Measurements from ENCODE around the gene P2RY10. TPM values are rescaled to one million over a fixed set of nuclear protein-coding genes. Genes with fewer than 3 reads are reported as not detected.

Gene P2RY10
- total and polyA plus RNA-seq, 2 donors (not counting 1 experiment from before 2014, with no cell fraction given) = not detected

DNA sequence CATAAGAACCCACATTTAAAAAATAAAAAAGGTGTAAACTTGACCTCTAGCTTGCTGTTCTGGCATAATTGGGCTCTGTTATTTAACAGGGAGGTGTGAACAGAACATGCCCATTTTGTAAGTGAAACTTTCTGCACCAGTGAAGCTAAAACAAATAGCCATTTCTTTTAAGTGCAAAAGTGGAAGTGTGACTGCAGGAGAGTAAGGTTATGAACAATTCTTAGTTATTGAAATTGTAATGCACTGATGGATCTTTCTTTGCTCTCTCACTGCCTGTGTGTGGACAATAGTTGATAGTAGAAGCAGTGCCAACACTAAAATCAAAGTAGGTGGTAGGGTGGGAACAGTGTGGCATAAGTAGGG is 12.6 kb downstream of the P2RY10 start:
- Histone ChIP-seq H3K36me3 (ENCODE audit: control insufficient read depth, insufficient read depth, low read length) (no peaks in the 10 kb centered on the region), H4K20me1 (ENCODE audit: control insufficient read depth, extremely low read depth, insufficient read depth, low read length) (no peaks in the 10 kb centered on the region), H2AFZ (ENCODE audit: low read length) (no peak overlapping the region), H3K27ac (ENCODE audit: insufficient read depth, low read length) (no peak overlapping the region), H3K27me3 (ENCODE audit: control insufficient read depth, insufficient read depth, low read length) (no peaks in the 10 kb centered on the region), H3K79me2 (ENCODE audit: control insufficient read depth, insufficient read depth, low read length) (no peaks in the 10 kb centered on the region), H3K4me2 (ENCODE audit: extremely low read depth, insufficient read depth, low read length) (no peak overlapping the region), H3K4me1 (ENCODE audit: control insufficient read depth, extremely low read depth, insufficient read depth, low read length) (no peaks in the 10 kb centered on the region), H3K9ac (ENCODE audit: insufficient read depth, low read length) (no peak overlapping the region), H3K9me3 (ENCODE audit: control insufficient read depth, insufficient read depth, low read depth, low read length) (no peaks in the 10 kb centered on the region), H3K4me3 (replicated peaks in 1 of 4; ENCODE audit: control extremely low read depth in 1 of 4, insufficient read depth in 1 of 4, low read depth in 3 of 4, low read length in 4 of 4) (no peak overlapping the region)
- TF ChIP-seq CTCF (conservative IDR thresholded peaks at IDR 0.05 in 1 of 2, IDR thresholded peaks at IDR 0.05 in 1 of 2; ENCODE audit: low read depth in 1 of 2, low read length in 2 of 2) (no peak), EZH2 (IDR thresholded peaks at IDR 0.05; ENCODE audit: low read length, missing control alignments) (no peak)
- DNase-seq (ENCODE audit: low read depth in 2 of 2) = no peak

- Histone ChIP-seq H3K9ac (ENCODE audit: insufficient read depth, low read length) (no peak overlapping the region), H4K20me1 (ENCODE audit: control insufficient read depth, extremely low read depth, insufficient read depth, low read length) (no peaks in the 10 kb centered on the region), H3K4me1 (ENCODE audit: control insufficient read depth, extremely low read depth, insufficient read depth, low read length) (no peaks in the 10 kb centered on the region), H3K4me2 (ENCODE audit: extremely low read depth, insufficient read depth, low read length) (no peak overlapping the region), H2AFZ (ENCODE audit: low read length) (no peak overlapping the region), H3K27me3 (ENCODE audit: control insufficient read depth, insufficient read depth, low read length) (no peaks in the 10 kb centered on the region), H3K79me2 (ENCODE audit: control insufficient read depth, insufficient read depth, low read length) (no peaks in the 10 kb centered on the region), H3K4me3 (replicated peaks in 1 of 4; ENCODE audit: control extremely low read depth in 1 of 4, insufficient read depth in 1 of 4, low read depth in 3 of 4, low read length in 4 of 4) (no peak overlapping the region), H3K9me3 (ENCODE audit: control insufficient read depth, insufficient read depth, low read depth, low read length) (no peaks in the 10 kb centered on the region), H3K27ac (ENCODE audit: insufficient read depth, low read length) (no peak overlapping the region), H3K36me3 (ENCODE audit: control insufficient read depth, insufficient read depth, low read length) (no peaks in the 10 kb centered on the region)
- DNase-seq (ENCODE audit: low read depth in 2 of 2) = no peak
- TF ChIP-seq CTCF (conservative IDR thresholded peaks at IDR 0.05 in 1 of 2, IDR thresholded peaks at IDR 0.05 in 1 of 2; ENCODE audit: low read depth in 1 of 2, low read length in 2 of 2) (no peak), EZH2 (IDR thresholded peaks at IDR 0.05; ENCODE audit: low read length, missing control alignments) (no peak)
These were observed 13.4 kb downstream of the P2RY10 start for GRCh38 chrX:78958419-78959116.

DNA sequence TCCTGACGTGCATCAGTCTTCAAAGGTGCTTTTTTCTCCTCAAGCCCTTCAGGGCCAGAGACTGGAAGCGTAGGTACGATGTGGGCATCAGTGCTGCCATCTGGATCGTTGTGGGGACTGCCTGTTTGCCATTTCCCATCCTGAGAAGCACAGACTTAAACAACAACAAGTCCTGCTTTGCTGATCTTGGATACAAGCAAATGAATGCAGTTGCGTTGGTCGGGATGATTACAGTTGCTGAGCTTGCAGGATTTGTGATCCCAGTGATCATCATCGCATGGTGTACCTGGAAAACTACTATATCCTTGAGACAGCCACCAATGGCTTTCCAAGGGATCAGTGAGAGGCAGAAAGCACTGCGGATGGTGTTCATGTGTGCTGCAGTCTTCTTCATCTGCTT is 15.7 kb downstream of the P2RY10 start:
- H3K79me2 ChIP-seq (ENCODE audit: control insufficient read depth, insufficient read depth, low read length) = no peaks in the 10 kb centered on the region
- DNase-seq (ENCODE audit: low read depth in 2 of 2) = no peak
- H3K4me3 ChIP-seq (replicated peaks in 1 of 4; ENCODE audit: control extremely low read depth in 1 of 4, insufficient read depth in 1 of 4, low read depth in 3 of 4, low read length in 4 of 4) = no peak overlapping the region
- no peak overlapping the region for H2AFZ ChIP-seq (ENCODE audit: low read length)
- no peaks in the 10 kb centered on the region for H3K9me3 ChIP-seq (ENCODE audit: control insufficient read depth, insufficient read depth, low read depth, low read length)
- no peaks in the 10 kb centered on the region for H3K36me3 ChIP-seq (ENCODE audit: control insufficient read depth, insufficient read depth, low read length)
- no peak overlapping the region for H3K27ac ChIP-seq (ENCODE audit: insufficient read depth, low read length)
- no peak overlapping the region for H3K9ac ChIP-seq (ENCODE audit: insufficient read depth, low read length)
- no peaks in the 10 kb centered on the region for H3K27me3 ChIP-seq (ENCODE audit: control insufficient read depth, insufficient read depth, low read length)
- no peak overlapping the region for H3K4me2 ChIP-seq (ENCODE audit: extremely low read depth, insufficient read depth, low read length)
- TF ChIP-seq CTCF (conservative IDR thresholded peaks at IDR 0.05 in 1 of 2, IDR thresholded peaks at IDR 0.05 in 1 of 2; ENCODE audit: low read depth in 1 of 2, low read length in 2 of 2) (no peak), EZH2 (IDR thresholded peaks at IDR 0.05; ENCODE audit: low read length, missing control alignments) (no peak)
- H3K4me1 ChIP-seq (ENCODE audit: control insufficient read depth, extremely low read depth, insufficient read depth, low read length) = no peaks in the 10 kb centered on the region
- no peaks in the 10 kb centered on the region for H4K20me1 ChIP-seq (ENCODE audit: control insufficient read depth, extremely low read depth, insufficient read depth, low read length)

All from fibroblast of lung (primary cell).